HG03460 (cell line): ENCODE results near the gene AFG1L.
"Not testable (repeated sequence)": the region's sequence is repeated elsewhere in the genome, so short reads cannot be mapped to it uniquely, and the experiment has no call there.

Experiments
- ATAC-seq: cut with Tn5 transposase; IDR thresholded peaks from one replicate; pipeline ENCODE4 v1.9.1; 2021; ENCODE audit not compliant: unreplicated experiment

Gene AFG1L

DNA sequence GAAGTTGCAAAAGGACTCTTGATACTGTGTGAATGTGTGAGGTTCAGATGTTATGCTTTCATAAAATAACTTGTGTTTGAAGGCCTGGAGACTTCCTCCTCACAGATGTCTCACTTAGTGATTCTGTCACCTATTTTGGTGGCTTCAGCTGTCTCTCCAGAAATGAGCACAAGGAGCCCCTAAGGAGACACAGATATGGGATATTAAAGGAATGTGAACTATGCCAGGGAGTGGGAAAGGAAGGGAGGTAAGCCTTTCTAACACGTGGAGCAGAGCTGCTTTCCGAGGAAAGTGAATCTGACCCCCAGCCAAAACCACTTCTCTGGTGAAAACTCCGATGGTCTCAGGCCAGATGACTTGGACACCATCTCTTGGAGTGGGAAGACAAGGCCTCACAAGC is 255.4 kb downstream of the AFG1L start:
- no peak for ATAC-seq

DNA sequence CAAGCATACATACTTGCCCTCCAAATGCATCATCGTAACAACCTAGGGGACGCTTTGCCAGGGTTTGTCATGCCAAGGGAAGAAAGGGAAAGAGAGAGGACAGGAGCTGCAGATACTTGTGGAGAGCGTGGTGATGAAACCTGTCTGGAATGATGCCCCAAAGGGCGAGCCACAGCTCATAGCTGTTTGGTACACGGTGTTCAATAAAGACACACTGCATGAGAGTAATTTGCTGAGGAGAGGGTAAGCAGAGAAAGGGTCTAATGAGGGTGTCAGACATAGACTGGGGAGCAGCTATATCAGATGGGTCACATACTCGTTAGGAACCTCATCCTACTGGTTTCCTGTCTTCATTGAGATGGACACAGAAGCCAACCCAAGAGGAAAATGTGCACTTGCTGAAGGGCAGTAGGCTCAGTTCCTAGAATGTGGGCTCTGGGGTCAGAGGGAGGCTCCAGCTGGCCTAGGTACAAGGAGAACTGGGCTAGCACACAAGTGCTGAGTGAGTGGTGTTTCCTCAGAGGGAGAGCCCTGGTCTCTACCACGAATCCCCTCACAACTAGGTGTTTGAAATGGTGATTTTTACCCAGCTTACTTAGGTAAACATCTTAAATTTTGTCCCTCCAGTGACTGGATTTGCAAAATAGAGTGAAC is 260.7 kb downstream of the AFG1L start:
- no peak for ATAC-seq

DNA sequence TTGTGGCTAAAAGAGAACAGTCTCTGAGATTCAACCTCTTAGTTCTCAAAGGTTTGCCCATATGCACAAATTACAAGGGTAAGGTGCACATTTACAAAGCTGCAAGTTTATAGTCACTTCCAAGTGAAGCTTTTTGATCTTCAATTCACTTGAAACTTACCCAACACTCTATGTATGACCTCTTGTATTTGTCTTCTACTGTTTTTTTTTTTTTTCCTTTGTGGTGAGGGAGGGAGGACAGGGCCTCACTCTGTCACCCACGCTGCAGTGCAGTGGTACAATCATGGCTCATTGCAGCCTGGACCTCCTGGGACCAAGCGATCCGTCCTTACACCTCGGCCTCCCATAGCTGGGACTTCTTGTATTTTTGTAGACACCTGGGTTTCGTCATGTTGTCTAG is 261.4 kb downstream of the AFG1L start:
- ATAC-seq = no peak

DNA sequence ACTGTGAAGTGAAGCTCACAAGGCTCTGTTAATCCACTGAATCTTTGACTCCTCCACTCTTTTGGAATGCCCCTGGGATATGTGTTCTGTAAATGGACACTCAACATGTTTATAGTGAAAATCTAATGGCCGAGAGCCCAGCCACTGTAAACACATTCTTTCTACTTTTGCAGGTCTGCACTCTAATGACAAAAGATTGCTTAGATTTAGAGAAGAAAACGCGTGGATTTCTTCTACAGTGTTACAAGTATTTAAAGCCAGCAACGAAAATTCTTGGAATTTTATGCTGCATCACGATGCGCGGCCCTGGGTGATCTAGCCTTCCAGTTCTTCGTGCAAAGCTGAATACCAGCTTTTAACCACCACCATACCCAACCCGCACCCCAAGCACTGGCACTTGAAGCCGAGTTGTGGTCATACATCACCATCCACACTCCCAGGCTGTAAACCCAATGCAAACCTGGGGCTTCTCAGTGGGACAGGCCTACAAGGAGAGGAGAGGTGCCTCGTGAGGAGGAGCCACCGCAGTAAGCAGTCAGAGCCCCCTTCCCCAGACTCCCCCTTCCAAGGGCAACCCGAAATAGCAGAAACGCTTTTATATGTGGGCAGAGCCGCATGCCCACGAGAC is 262.1 kb downstream of the AFG1L start:
- no peak for ATAC-seq

DNA sequence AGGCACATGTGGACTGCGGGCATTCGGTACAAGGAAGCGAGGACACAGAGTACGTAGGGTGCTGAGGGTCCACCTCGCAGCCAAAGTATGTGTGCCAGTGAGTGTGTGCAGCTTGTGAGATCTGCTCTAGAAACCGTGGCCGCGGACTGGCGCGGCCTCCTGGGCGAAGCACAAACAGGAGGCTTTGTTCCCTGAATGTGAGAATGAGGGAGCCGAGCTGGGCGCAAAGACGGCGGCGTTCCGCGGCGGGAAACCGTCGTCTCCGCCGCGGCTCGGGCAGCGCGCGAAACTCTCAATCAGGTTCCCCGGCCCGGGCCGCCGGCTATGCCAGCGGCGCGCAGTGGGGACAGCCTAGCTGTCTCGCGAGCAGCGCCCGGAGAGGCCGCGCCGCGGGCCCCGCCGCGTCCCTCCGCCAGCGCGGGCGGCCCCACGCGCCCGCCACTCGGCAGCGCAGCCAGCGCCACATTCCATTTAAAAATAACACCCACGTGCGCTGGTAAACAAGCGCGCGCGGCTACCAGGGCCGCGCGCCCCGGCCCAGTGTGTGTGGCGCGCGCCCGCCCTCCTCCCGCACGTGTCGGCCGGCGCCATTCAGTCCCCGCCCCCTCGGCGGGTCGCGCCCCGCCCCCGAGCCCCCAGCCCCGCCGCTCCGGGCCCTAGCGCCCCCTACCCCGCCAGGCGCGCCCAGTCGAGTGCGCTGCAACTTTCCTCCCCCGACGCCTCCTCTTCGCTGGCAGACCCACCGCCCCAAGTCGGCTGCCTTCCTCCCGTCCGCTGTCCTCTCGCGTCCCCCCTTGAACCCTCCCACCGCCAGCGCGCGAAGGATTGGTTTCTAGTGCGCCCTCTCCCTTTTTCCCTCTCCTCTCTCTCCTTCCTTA is 262.9 kb downstream of the AFG1L start:
- no peak for ATAC-seq

DNA sequence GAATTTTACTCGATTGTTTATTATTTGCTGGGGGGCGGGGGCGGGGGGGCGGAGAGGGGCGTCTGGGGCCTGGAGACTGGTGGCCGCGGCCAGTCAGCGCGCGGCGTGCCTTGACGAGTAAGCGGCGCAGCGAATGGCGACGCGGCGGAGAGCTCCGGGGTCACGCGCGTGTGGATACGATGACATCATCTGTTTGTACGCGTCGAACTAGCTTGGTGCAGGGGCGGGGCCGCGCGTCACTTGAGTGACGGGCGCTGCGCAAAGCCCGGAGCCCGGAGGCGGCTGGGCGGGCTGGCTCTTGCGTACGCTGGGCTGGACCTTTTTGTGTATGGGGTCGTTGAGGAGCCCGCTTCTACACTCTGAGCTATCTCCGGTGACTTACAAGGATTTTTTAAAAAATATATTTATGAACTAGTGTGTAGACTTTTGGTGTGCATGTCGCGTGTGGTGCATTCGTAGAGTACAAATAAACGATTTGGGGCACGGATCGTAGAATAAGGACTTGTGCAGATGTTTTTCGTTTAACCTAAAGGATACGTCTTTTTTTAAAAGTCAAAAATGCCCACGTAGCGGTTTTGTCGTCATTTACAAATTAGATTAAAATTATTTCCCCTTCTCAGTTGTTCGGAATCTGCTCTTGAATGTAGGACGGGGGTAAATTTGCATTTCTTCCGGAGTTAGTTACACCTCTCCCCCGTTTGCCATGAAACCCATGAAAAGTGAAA is 263.7 kb downstream of the AFG1L start:
- ATAC-seq = peak; percentile 59

DNA sequence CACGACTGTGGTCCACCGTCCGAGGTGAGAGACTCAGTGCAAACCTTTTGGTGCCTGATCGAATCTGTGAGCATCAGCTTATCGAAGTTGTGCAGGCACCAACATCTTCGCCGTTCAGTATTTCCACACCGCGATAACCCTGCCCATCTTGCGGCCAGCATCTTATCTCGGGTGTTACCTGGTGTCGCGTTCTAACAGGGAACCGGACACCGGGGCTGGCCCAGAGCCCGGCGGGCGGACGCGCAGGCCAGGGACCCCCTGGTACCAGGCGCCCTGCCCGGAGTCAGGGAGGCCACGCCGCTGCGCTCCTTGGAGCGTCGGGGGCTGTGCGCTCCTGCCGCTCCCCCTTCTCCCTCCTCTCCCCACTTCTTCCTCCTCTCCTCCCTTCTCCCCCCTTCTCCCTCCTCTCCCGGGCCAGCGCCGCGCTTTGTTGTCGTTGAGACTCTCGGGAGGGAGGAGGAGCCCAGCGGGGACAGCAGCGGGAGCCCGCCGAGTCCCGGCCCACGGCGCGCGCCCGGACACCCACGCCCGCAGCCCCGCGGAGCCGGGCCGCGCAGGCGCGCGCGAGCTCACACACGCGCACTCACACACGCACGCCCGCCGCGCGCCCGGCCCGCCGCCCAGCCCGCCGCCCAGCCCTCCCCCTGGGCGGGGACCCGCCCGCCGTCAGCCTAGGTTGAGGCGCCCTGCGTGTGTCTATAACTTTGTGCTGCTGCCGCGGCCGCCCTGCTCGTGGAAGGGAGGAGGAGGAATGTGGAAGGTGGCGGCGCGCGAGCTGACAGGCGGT is 264.4 kb downstream of the AFG1L start:
- ATAC-seq = no peak

DNA sequence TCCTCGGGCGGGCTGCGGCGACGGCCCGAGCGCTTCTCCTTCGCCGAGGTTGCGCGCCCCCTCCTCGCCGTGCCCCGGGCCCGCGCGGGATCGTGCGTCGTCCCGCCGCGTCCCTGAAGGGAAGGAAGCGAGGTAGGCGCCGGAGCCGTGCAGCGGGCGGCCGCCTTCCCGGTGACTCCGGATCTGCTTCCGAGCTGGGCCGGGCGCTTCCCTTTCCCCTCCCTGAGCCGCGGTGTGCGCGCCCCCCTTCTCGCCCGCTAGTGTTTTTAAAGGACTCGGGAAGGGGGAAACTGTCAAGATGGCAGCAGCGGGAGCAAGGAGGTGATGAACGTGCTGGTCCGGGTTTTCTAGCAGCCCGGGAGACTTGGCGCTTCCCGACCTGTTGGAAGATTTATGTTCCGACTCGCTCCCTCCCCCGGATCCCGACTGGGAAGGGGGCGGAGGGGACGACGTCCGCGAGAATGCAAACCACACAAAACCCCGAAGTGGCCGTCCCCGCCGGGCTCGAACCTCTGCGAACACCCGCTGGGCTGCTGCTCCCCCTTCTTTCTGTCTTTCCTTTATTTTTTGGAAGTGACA is 265.1 kb downstream of the AFG1L start:
- ATAC-seq = no peak

DNA sequence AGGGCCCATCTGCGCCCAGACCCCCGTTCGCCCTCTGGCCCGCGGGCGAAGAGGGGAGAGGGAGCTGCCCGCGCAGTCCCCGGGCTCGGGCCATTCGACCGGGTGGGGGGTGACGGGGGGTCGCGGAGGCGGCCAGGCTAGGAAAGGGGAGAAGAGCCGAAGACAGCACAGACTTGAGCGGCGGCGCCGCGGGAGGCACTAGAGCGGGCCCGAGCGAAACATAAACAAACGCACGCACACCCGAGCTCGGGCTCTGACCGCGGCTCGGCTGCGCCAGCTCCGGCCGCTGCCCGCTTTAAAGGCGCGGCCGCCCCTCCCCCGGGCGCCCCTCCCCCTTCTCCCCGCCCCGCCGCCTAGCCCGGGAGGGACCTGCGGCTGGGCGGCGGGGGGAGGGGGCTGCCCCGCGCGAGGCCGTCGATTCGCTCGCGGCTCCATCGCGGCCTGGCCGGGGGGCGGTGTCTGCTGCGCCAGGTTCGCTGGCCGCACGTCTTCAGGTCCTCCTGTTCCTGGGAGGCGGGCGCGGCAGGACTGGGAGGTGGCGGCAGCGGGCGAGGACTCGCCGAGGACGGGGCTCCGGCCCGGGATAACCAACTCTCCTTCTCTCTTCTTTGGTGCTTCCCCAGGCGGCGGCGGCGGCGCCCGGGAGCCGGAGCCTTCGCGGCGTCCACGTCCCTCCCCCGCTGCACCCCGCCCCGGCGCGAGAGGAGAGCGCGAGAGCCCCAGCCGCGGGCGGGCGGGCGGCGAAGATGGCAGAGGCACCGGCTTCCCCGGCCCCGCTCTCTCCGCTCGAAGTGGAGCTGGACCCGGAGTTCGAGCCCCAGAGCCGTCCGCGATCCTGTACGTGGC is 265.8 kb downstream of the AFG1L start, which contains the start of gene FOXO3:
FOXO3 (plus strand) TSS at position 455 of the 846 bp plus-strand sequence; CDS start at position 747, 292 bp downstream.
- no peak for ATAC-seq

DNA sequence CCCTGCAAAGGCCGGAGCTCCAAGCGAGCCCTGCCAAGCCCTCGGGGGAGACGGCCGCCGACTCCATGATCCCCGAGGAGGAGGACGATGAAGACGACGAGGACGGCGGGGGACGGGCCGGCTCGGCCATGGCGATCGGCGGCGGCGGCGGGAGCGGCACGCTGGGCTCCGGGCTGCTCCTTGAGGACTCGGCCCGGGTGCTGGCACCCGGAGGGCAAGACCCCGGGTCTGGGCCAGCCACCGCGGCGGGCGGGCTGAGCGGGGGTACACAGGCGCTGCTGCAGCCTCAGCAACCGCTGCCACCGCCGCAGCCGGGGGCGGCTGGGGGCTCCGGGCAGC is 266.4 kb downstream of the AFG1L start:
- not testable (repeated sequence) for ATAC-seq

DNA sequence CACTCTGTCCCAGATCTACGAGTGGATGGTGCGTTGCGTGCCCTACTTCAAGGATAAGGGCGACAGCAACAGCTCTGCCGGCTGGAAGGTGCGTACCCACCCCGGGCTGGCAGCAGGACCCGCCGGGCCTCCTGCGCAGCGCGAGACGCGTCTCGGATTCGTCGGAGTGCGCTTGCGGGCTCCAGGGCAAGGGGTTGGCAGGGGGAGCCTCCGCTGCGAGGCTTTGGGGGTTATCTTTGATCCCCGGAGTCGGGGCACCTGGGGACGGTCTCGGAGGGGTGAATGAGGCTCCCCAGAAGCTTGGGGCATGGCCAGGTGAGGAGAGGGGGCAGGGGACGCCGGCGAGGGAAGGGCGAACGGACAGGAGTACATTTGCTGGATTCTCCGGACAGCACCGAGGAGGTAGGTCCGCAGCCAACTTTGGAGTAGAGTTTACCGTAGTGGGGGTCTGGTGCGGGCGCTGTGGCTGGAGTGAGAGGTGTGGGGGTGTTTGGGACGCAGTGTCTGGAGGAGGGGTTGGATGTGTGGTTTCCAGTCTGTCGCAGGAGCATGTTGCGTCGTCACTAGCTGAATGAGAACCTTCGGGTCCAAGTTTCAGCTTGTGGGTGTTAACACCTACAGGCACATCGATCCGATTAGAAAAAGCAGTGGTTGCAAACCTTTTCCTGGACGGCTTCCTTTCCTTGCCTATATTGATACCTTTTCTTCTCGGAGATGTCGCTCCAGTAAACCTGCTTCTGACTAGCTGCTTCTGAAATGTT is 267.1 kb downstream of the AFG1L start:
- no peak for ATAC-seq

DNA sequence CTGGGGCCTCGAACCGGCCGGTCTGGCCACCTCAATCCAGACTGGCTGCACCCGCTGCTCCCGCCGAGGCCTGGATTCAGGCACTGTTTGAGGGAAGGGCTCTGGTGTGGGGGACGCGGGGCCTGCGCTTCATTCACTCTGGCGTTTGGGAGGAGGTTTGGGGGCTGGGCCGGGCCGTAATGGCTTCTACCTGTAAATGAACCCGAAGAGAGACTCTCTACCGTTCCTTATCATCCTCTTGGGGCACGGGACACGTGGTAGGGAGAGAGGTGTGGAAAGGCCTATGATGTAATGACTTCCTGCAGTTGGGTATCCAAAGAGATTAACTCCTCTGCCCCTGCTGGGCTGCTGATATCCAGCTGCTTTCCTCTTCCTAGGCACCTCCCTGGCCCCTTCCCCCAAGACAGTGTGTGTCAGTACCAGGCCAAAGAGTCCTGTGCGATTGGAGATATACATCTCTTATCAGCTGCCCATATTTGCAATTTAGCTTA is 267.7 kb downstream of the AFG1L start:
- no peak for ATAC-seq

DNA sequence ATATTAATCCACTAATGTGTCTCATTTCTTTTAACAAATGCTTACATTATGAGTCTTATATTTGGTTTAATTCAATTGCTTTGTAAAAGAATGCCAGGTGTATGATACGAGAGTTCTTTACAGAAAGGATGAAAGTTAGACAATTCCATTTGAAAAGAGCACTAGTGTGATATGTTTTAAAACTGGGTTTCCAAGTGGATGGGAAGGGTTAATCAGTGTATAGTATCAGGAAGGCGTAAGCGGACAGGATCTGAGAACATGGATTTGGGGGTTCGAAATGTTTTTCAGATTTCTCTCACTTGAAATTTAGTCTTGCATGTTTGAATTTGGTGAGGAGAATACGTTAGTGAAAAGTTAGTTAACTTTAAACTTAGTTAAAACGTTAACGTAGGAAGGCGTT is 268.4 kb downstream of the AFG1L start:
- ATAC-seq = no peak

DNA sequence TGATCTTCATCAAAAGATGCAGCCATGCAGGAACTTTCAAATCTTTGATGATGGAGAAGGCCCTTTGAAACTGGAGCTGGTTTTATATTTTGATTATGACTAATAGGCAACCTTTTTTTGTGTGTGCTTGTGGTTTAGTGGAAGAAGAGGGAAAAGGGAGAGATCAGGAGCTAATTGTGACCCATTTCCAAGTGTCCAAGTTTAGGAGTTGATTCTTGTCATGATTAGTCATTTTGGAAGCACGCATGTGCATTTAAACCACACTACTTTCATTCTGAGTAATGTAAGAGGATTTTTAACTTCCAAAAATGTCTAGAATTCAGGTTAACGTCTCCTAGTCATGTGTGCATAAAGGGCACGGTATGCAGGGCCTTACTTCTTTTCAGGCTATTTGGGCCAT is 269.3 kb downstream of the AFG1L start:
- ATAC-seq = no peak

DNA sequence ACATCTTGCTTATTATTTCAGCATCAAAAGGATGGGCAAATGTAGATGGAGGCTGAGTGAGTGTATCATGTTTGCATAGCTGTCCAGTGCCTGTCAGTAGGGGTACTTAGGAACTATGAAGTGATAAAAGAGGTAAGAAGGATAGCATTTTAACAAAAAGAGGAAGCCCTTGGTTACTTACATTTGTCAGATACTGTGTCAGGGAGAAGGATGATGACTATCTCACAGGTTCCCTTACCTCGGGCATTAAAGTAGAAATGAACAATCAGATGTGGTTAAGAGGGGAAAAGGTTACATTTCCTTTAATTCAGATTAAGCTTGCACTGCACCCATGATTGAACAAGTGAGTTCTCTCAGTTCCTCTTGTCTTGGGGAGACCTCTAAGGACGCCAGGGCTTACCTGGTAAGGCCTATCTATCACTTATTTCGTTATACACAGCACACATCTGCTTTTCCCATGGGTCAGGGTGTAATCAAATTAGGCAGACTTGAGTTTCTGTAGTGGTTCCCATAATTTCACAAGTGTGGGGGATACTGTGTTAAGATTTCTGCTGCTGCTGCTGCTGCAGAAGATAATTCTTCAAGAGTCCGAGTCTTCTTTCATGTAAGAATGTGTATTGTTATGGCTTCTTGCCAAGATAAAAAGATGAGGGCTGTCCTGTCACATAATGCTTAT is 270.4 kb downstream of the AFG1L start:
- peak; percentile 86 for ATAC-seq

DNA sequence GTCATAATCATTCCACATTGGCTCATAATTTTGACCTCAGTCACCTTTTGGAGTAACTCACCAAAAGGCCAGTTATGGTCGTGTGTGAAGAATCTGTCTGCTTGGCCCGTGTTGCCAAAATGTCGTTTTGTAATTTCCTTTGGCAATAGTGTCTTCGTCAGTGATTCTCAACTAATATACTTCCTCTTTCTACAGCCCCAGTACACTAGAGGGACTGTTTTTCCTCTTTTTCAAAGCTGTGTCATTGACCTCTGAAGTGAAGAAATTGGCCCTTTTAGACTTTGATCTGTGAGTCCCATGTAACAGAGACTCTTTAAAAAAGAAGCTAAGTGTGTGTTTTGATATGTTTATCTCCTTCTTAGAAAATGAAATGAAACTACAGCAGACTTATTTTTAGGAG is 271.0 kb downstream of the AFG1L start:
- peak; percentile 36 for ATAC-seq

DNA sequence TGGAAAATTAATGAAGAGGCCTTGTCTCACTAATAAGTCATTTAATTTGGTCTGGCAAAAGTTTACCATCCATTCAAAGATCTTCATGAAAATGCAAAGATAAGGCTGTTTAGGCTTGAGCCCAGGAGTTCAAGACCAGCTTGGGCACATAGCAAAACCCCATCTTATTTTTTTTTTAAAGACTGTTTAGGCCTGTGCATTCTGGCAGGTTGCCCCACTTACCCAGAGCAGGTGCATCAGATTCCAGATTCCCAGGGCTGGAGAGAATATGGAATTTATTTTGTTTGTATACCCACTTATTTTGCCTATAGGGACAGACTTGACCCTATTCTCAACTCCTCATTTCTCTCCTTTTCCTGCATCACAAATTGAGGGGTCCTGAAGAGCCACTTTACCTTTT is 271.6 kb downstream of the AFG1L start:
- no peak for ATAC-seq

DNA sequence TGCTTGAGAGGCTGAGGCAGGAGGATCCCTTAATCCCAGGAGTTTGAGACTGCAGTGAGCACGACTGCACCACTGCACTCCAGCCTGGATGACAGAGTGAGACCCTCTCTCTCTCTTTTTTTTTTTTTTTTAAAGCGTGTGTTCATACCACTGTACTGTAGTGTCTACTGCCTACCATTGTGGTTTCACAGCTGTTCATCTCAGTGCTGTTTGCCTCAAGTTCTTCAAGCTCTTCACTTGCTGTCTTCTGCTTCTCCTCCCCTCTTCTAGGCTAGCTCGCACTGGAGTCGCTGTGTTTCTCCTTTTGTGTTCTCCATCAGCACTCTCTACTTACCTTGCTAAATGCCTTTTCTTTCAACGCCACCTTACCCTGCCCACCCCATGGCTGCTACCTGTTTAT is 273.2 kb downstream of the AFG1L start:
- no peak for ATAC-seq
